OCI-LY1 (cell line): ENCODE measurements around the gene CMC2.

ENCODE experiments used
- CTCF ChIP-seq: fragments of 200-600 bp; sonication (generic), shearing (Covaris generic); IDR thresholded peaks from 2 replicates; pipeline ENCODE4 v1.5.1; 2017; ENCODE audit warnings: mild to moderate bottlenecking, antibody characterized with exemption, low read length, moderate library complexity, mixed read lengths
- EZH2 ChIP-seq: fragments of 200-600 bp; sonication (generic), shearing (Covaris generic); IDR thresholded peaks from 2 replicates; pipeline ENCODE4 v1.8.0; 2017; ENCODE audit warnings: borderline replicate concordance, mixed run types, mild to moderate bottlenecking, antibody characterized with exemption, low read length, moderate library complexity, mixed read lengths

GRCh38 chr16:81040131-81040530, 33.4 kb upstream of the CMC2 start:
- TF ChIP-seq CTCF (no peak), EZH2 (no peak)
